SIG-M5 (cell line): ENCODE results near the gene SLC17A2.

Experiments used
- DNase-seq: peaks from one replicate; lab custom pipeline; 2025; lab: John Stamatoyannopoulos, UW

Gene SLC17A2

GRCh38 chr6:25883536-25883935 is 47.0 kb downstream of the SLC17A2 start:
- DNase-seq, result no peak

- no peak for DNase-seq
These were observed 48.4 kb downstream of the SLC17A2 start for GRCh38 chr6:25882051-25882496.

- no peak for DNase-seq
These were observed 49.9 kb downstream of the SLC17A2 start for GRCh38 chr6:25880601-25881000.

- DNase-seq, result no peak
These were observed 51.7 kb downstream of the SLC17A2 start for GRCh38 chr6:25878721-25879322.

- DNase-seq, result no peak
These were observed 54.4 kb downstream of the SLC17A2 start for GRCh38 chr6:25875926-25876602.

- DNase-seq, result no peak
These were observed 55.0 kb downstream of the SLC17A2 start for GRCh38 chr6:25875563-25875905.

GRCh38 chr6:25874822-25875562 is 55.5 kb downstream of the SLC17A2 start:
- no peak for DNase-seq

GRCh38 chr6:25874118-25874517 is 56.4 kb downstream of the SLC17A2 start, which contains the start of gene SLC17A3:
Gene SLC17A3, minus strand, starts transcription at chr6:25874243. Its CDS starts 5,856 bp downstream, at chr6:25868387.
- DNase-seq, result no peak

- DNase-seq, result no peak
These were observed 57.7 kb downstream of the SLC17A2 start for GRCh38 chr6:25872814-25873213.

GRCh38 chr6:25869840-25870239 is 60.7 kb downstream of the SLC17A2 start:
- DNase-seq, result no peak

GRCh38 chr6:25868436-25869183 is 61.9 kb downstream of the SLC17A2 start:
- no peak for DNase-seq

- no peak for DNase-seq
These were observed 64.5 kb downstream of the SLC17A2 start for GRCh38 chr6:25866011-25866410.

- no peak for DNase-seq
These were observed 67.1 kb downstream of the SLC17A2 start for GRCh38 chr6:25863360-25863759.
